NB4 (cell line): Measurements from ENCODE around the gene DIO1.

Source experiments
- DNase-seq: peaks from one replicate; pipeline ENCODE4 v3.0.0; 2010; ENCODE audit warnings: low read depth
- H3K4me3 ChIP-seq: one replicate; pipeline ENCODE4 v1.5.1; 2011; ENCODE audit warnings: mild to moderate bottlenecking, low read depth, low read length, moderate library complexity
- CTCF ChIP-seq: IDR thresholded peaks from one replicate; pipeline ENCODE4 v1.5.1; 2012; ENCODE audit warnings: low read depth, low read length
- MAX ChIP-seq: IDR thresholded peaks from 2 replicates; pipeline ENCODE4 v1.6.1; 2011; ENCODE audit warnings: low read depth, low read length
- MYC ChIP-seq: IDR thresholded peaks from 2 replicates; pipeline ENCODE4 v1.6.1; 2011; ENCODE audit warnings: low read depth, low read length
- POLR2A ChIP-seq: IDR thresholded peaks from 2 replicates; pipeline ENCODE4 v1.6.1; 2011; ENCODE audit warnings: mild to moderate bottlenecking; ENCODE audit not compliant: insufficient read length; ENCODE audit errors: extremely low read depth

The DIO1 gene

GRCh38 chr1:53891678-53892077, 2.3 kb upstream of the DIO1 start:
- no peak for DNase-seq
- no peak for TF ChIP-seq MAX
- no peak for TF ChIP-seq POLR2A
- TF ChIP-seq CTCF, result no peak
- no peak for TF ChIP-seq MYC
- no peak overlapping the region for H3K4me3 ChIP-seq

GRCh38 chr1:53892911-53893310, 1.1 kb upstream of the DIO1 start:
- TF ChIP-seq MAX (no peak), CTCF (no peak), MYC (no peak), POLR2A (no peak)
- H3K4me3 ChIP-seq, result no peak overlapping the region
- DNase-seq, result no peak

GRCh38 chr1:53894644-53895043, 657 bp downstream of the DIO1 start:
- TF ChIP-seq POLR2A, result no peak
- no peak for TF ChIP-seq MAX
- TF ChIP-seq CTCF, result no peak
- TF ChIP-seq MYC, result no peak
- no peak for DNase-seq
- no peak overlapping the region for H3K4me3 ChIP-seq

- DNase-seq, result no peak
- TF ChIP-seq MYC (no peak), POLR2A (no peak), CTCF (no peak), MAX (no peak)
- no peak overlapping the region for H3K4me3 ChIP-seq
These were observed 1.4 kb downstream of the DIO1 start for GRCh38 chr1:53895421-53895820.

GRCh38 chr1:53896635-53897229, 2.7 kb downstream of the DIO1 start:
- DNase-seq, result no peak
- H3K4me3 ChIP-seq, result no peak overlapping the region
- TF ChIP-seq CTCF (no peak), MAX (no peak), MYC (no peak), POLR2A (no peak)

- no peak for DNase-seq
- no peak for TF ChIP-seq MYC
- TF ChIP-seq CTCF, result no peak
- TF ChIP-seq MAX, result no peak
- no peak overlapping the region for H3K4me3 ChIP-seq
These were observed 5.2 kb downstream of the DIO1 start for GRCh38 chr1:53899206-53899628.
